ENCODE measurements around the gene USP10. TPM values are rescaled to one million over a fixed set of nuclear protein-coding genes. Genes with fewer than 3 reads are reported as not detected.

Gene USP10
- total and polyA plus RNA-seq, 2 donors: 31.7 to 44.7 TPM

GRCh38 chr16:84821179-84821578, 121.4 kb downstream of the USP10 start:
- Histone ChIP-seq H3K4me3 (ENCODE audit: low read length in 2 of 2) (no peak overlapping the region), H3K4me1 (ENCODE audit: control insufficient read depth in 2 of 2, insufficient read depth in 2 of 2, low read length in 2 of 2) (peaks cover 9 to 13% of the 10 kb centered on the region in 2 donors), H3K27ac (ENCODE audit: low read depth in 1 of 2, low read length in 1 of 2) (no peak overlapping the region), H3K36me3 (ENCODE audit: control insufficient read depth in 2 of 2, insufficient read depth in 2 of 2, low read length in 1 of 2) (no peaks in the 10 kb centered on the region), H3K27me3 (ENCODE audit: control insufficient read depth in 2 of 2, insufficient read depth in 1 of 2, low read length in 1 of 2) (peaks cover 12 to 38% of the 10 kb centered on the region in 2 donors), H3K9me3 (ENCODE audit: control insufficient read depth in 2 of 2, insufficient read depth in 1 of 2, low read length in 1 of 2) (no peaks in the 10 kb centered on the region)
- no peak for DNase-seq (ENCODE audit: low read depth in 6 of 9, low spot score in 9 of 9)
- WGBS: 95% methylated on average over 9 of the region's 9 CpGs

GRCh38 chr16:84821728-84822689, 122.2 kb downstream of the USP10 start:
- H3K27ac ChIP-seq (ENCODE audit: low read depth in 1 of 2, low read length in 1 of 2): no peak overlapping the region
- no peak overlapping the region for H3K4me3 ChIP-seq (ENCODE audit: low read length in 2 of 2)
- H3K4me1 ChIP-seq (ENCODE audit: control insufficient read depth in 2 of 2, insufficient read depth in 2 of 2, low read length in 2 of 2): peaks cover 9 to 13% of the 10 kb centered on the region in 2 donors
- no peaks in the 10 kb centered on the region for H3K9me3 ChIP-seq (ENCODE audit: control insufficient read depth in 2 of 2, insufficient read depth in 1 of 2, low read length in 1 of 2)
- H3K27me3 ChIP-seq (ENCODE audit: control insufficient read depth in 2 of 2, insufficient read depth in 1 of 2, low read length in 1 of 2): peaks cover 12 to 38% of the 10 kb centered on the region in 2 donors
- DNase-seq (ENCODE audit: low read depth in 6 of 9, low spot score in 9 of 9): no peak
- WGBS: 87% methylated on average over 13 of the region's 13 CpGs
- no peaks in the 10 kb centered on the region for H3K36me3 ChIP-seq (ENCODE audit: control insufficient read depth in 2 of 2, insufficient read depth in 2 of 2, low read length in 1 of 2)

GRCh38 chr16:84822990-84823389, 123.2 kb downstream of the USP10 start:
- no peaks in the 10 kb centered on the region for H3K36me3 ChIP-seq (ENCODE audit: control insufficient read depth in 2 of 2, insufficient read depth in 2 of 2, low read length in 1 of 2)
- WGBS: 97% methylated on average over 6 of the region's 6 CpGs
- H3K9me3 ChIP-seq (ENCODE audit: control insufficient read depth in 2 of 2, insufficient read depth in 1 of 2, low read length in 1 of 2): no peaks in the 10 kb centered on the region
- H3K27ac ChIP-seq (ENCODE audit: low read depth in 1 of 2, low read length in 1 of 2): no peak overlapping the region
- H3K27me3 ChIP-seq (ENCODE audit: control insufficient read depth in 2 of 2, insufficient read depth in 1 of 2, low read length in 1 of 2): peaks cover 12 to 37% of the 10 kb centered on the region in 2 donors
- H3K4me3 ChIP-seq (ENCODE audit: low read length in 2 of 2): no peak overlapping the region
- DNase-seq (ENCODE audit: low read depth in 6 of 9, low spot score in 9 of 9): no peak
- H3K4me1 ChIP-seq (ENCODE audit: control insufficient read depth in 2 of 2, insufficient read depth in 2 of 2, low read length in 2 of 2): peaks cover 9 to 13% of the 10 kb centered on the region in 2 donors

- Histone ChIP-seq H3K4me3 (ENCODE audit: low read length in 2 of 2) (no peak overlapping the region), H3K27me3 (ENCODE audit: control insufficient read depth in 2 of 2, insufficient read depth in 1 of 2, low read length in 1 of 2) (peaks cover 12 to 37% of the 10 kb centered on the region in 2 donors), H3K4me1 (ENCODE audit: control insufficient read depth in 2 of 2, insufficient read depth in 2 of 2, low read length in 2 of 2) (peaks cover 9 to 13% of the 10 kb centered on the region in 2 donors), H3K27ac (ENCODE audit: low read depth in 1 of 2, low read length in 1 of 2) (no peak overlapping the region), H3K9me3 (ENCODE audit: control insufficient read depth in 2 of 2, insufficient read depth in 1 of 2, low read length in 1 of 2) (no peaks in the 10 kb centered on the region), H3K36me3 (ENCODE audit: control insufficient read depth in 2 of 2, insufficient read depth in 2 of 2, low read length in 1 of 2) (no peaks in the 10 kb centered on the region)
- WGBS: 83% methylated on average over 8 of the region's 8 CpGs
- no peak for DNase-seq (ENCODE audit: low read depth in 6 of 9, low spot score in 9 of 9)
Observed at GRCh38 chr16:84823484-84823883, 123.7 kb downstream of the USP10 start.

GRCh38 chr16:84823926-84824325, 124.1 kb downstream of the USP10 start:
- no peak for DNase-seq (ENCODE audit: low read depth in 6 of 9, low spot score in 9 of 9)
- 49% methylated on average over 5 of the region's 5 CpGs for WGBS
- Histone ChIP-seq H3K36me3 (ENCODE audit: control insufficient read depth in 2 of 2, insufficient read depth in 2 of 2, low read length in 1 of 2) (no peaks in the 10 kb centered on the region), H3K9me3 (ENCODE audit: control insufficient read depth in 2 of 2, insufficient read depth in 1 of 2, low read length in 1 of 2) (no peaks in the 10 kb centered on the region), H3K27me3 (ENCODE audit: control insufficient read depth in 2 of 2, insufficient read depth in 1 of 2, low read length in 1 of 2) (peaks cover 10 to 33% of the 10 kb centered on the region in 2 donors), H3K27ac (ENCODE audit: low read depth in 1 of 2, low read length in 1 of 2) (no peak overlapping the region), H3K4me1 (ENCODE audit: control insufficient read depth in 2 of 2, insufficient read depth in 2 of 2, low read length in 2 of 2) (peaks cover 9 to 13% of the 10 kb centered on the region in 2 donors), H3K4me3 (ENCODE audit: low read length in 2 of 2) (no peak overlapping the region)

GRCh38 chr16:84825896-84826557, 126.2 kb downstream of the USP10 start:
- Histone ChIP-seq H3K4me3 (ENCODE audit: low read length in 2 of 2) (no peak overlapping the region), H3K27ac (ENCODE audit: low read depth in 1 of 2, low read length in 1 of 2) (no peak overlapping the region), H3K4me1 (ENCODE audit: control insufficient read depth in 2 of 2, insufficient read depth in 2 of 2, low read length in 2 of 2) (peaks cover 0 to 3% of the 10 kb centered on the region in 2 donors)

GRCh38 chr16:84826558-84826941, 126.8 kb downstream of the USP10 start:
- H3K27me3 ChIP-seq (ENCODE audit: control insufficient read depth in 2 of 2, insufficient read depth in 1 of 2, low read length in 1 of 2): peaks cover 4 to 18% of the 10 kb centered on the region in 2 donors
- no peaks in the 10 kb centered on the region for H3K36me3 ChIP-seq (ENCODE audit: control insufficient read depth in 2 of 2, insufficient read depth in 2 of 2, low read length in 1 of 2)
- no peaks in the 10 kb centered on the region for H3K9me3 ChIP-seq (ENCODE audit: control insufficient read depth in 2 of 2, insufficient read depth in 1 of 2, low read length in 1 of 2)
- H3K4me1 ChIP-seq (ENCODE audit: control insufficient read depth in 2 of 2, insufficient read depth in 2 of 2, low read length in 2 of 2): peaks cover 0 to 3% of the 10 kb centered on the region in 2 donors
- H3K4me3 ChIP-seq (ENCODE audit: low read length in 2 of 2): no peak overlapping the region
- H3K27ac ChIP-seq (ENCODE audit: low read depth in 1 of 2, low read length in 1 of 2): no peak overlapping the region
- DNase-seq (ENCODE audit: low read depth in 6 of 9, low spot score in 9 of 9): no peak
- 96% methylated on average over 13 of the region's 13 CpGs for WGBS

More at GRCh38 chr16:84825896-84826557, 126.2 kb downstream of the USP10 start:
- H3K9me3 ChIP-seq (ENCODE audit: control insufficient read depth in 2 of 2, insufficient read depth in 1 of 2, low read length in 1 of 2): no peaks in the 10 kb centered on the region
- no peaks in the 10 kb centered on the region for H3K36me3 ChIP-seq (ENCODE audit: control insufficient read depth in 2 of 2, insufficient read depth in 2 of 2, low read length in 1 of 2)
- peaks cover 4 to 22% of the 10 kb centered on the region in 2 donors for H3K27me3 ChIP-seq (ENCODE audit: control insufficient read depth in 2 of 2, insufficient read depth in 1 of 2, low read length in 1 of 2)
- WGBS: 96% methylated on average over 8 of the region's 8 CpGs
- DNase-seq (ENCODE audit: low read depth in 6 of 9, low spot score in 9 of 9): no peak

GRCh38 chr16:84827131-84827574, 127.4 kb downstream of the USP10 start:
- H3K9me3 ChIP-seq (ENCODE audit: control insufficient read depth in 2 of 2, insufficient read depth in 1 of 2, low read length in 1 of 2): no peaks in the 10 kb centered on the region
- WGBS: 93% methylated on average over 16 of the region's 16 CpGs
- H3K27ac ChIP-seq (ENCODE audit: low read depth in 1 of 2, low read length in 1 of 2): no peak overlapping the region
- peaks cover 0 to 3% of the 10 kb centered on the region in 2 donors for H3K4me1 ChIP-seq (ENCODE audit: control insufficient read depth in 2 of 2, insufficient read depth in 2 of 2, low read length in 2 of 2)
- H3K4me3 ChIP-seq (ENCODE audit: low read length in 2 of 2): no peak overlapping the region
- no peak for DNase-seq (ENCODE audit: low read depth in 6 of 9, low spot score in 9 of 9)
- H3K36me3 ChIP-seq (ENCODE audit: control insufficient read depth in 2 of 2, insufficient read depth in 2 of 2, low read length in 1 of 2): no peaks in the 10 kb centered on the region
- peaks cover 3 to 15% of the 10 kb centered on the region in 2 donors for H3K27me3 ChIP-seq (ENCODE audit: control insufficient read depth in 2 of 2, insufficient read depth in 1 of 2, low read length in 1 of 2)

GRCh38 chr16:84827897-84828296, 128.1 kb downstream of the USP10 start:
- H3K4me1 ChIP-seq (ENCODE audit: control insufficient read depth in 2 of 2, insufficient read depth in 2 of 2, low read length in 2 of 2): no peaks in the 10 kb centered on the region
- no peak overlapping the region for H3K4me3 ChIP-seq (ENCODE audit: low read length in 2 of 2)
- H3K27ac ChIP-seq (ENCODE audit: low read depth in 1 of 2, low read length in 1 of 2): no peak overlapping the region
- H3K9me3 ChIP-seq (ENCODE audit: control insufficient read depth in 2 of 2, insufficient read depth in 1 of 2, low read length in 1 of 2): no peaks in the 10 kb centered on the region
- peaks cover 0 to 15% of the 10 kb centered on the region in 2 donors for H3K27me3 ChIP-seq (ENCODE audit: control insufficient read depth in 2 of 2, insufficient read depth in 1 of 2, low read length in 1 of 2)
- 93% methylated on average over 15 of the region's 15 CpGs for WGBS
- no peaks in the 10 kb centered on the region for H3K36me3 ChIP-seq (ENCODE audit: control insufficient read depth in 2 of 2, insufficient read depth in 2 of 2, low read length in 1 of 2)
- no peak for DNase-seq (ENCODE audit: low read depth in 6 of 9, low spot score in 9 of 9)
